ENCODE results near the gene IFIH1. TPM values are rescaled to one million over a fixed set of nuclear protein-coding genes. Genes with fewer than 3 reads are reported as not detected.

IFIH1 gene
- total RNA-seq, 2 donors from 2014 or later = 16.6 to 19.2 TPM

DNA sequence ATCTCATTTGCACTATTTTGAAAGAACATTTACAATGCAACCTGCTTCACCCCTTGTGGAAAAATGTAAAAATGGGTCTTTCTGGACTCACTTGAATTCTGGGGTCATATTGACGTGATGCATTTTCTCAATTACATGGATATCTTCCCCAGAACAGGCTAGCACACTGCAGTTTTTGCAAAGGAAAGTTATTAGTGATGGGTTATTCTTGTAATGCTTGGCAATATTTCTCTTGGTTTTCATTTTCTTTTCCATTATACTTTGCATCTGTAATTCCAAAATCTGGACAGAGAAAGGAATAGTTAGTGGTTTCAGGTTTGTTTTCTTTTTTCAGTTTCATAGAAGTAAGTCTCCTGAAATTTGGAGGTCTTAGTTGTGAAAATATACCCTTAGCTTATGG, 50.5 kb downstream of the IFIH1 start:
- peaks cover 17% of the 10 kb centered on the region for H3K36me3 ChIP-seq
- TF ChIP-seq, protein P1, sequence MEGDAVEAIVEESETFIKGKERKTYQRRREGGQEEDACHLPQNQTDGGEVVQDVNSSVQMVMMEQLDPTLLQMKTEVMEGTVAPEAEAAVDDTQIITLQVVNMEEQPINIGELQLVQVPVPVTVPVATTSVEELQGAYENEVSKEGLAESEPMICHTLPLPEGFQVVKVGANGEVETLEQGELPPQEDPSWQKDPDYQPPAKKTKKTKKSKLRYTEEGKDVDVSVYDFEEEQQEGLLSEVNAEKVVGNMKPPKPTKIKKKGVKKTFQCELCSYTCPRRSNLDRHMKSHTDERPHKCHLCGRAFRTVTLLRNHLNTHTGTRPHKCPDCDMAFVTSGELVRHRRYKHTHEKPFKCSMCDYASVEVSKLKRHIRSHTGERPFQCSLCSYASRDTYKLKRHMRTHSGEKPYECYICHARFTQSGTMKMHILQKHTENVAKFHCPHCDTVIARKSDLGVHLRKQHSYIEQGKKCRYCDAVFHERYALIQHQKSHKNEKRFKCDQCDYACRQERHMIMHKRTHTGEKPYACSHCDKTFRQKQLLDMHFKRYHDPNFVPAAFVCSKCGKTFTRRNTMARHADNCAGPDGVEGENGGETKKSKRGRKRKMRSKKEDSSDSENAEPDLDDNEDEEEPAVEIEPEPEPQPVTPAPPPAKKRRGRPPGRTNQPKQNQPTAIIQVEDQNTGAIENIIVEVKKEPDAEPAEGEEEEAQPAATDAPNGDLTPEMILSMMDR (IDR thresholded peaks at IDR 0.05) = no peak

DNA sequence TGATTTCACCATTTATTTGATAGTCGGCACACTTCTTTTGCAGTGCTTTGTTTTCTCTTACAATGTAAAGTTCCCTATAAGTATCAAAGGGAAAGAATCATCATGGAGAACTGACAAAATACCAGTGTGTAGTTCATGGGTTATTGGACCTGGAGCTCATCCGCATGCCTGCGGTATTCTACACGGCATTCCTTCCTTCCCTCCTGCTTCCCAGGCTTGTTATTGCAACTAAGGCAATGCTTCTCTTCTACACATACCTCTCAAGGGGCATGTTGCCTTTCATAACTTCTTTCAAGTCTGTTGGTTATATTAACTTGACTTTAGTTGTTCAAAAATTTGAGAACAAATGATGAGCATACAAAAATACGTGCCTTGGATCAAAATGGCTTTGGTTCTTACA, 51.0 kb downstream of the IFIH1 start:
- H3K4me1 ChIP-seq (ENCODE audit: control insufficient read depth in 1 of 2, low read depth in 2 of 2) = no peaks in the 10 kb centered on the region
- TF ChIP-seq, protein P1 (IDR thresholded peaks at IDR 0.05) = no peak
- DNase-seq (ENCODE audit: low spot score) = no peak
- no peak for ATAC-seq (ENCODE audit: insufficient number of reproducible peaks, low FRiP score, low read depth)
- H3K36me3 ChIP-seq = peaks cover 17% of the 10 kb centered on the region
- no peaks in the 10 kb centered on the region for H3K9me3 ChIP-seq
- no peak overlapping the region for H3K27ac ChIP-seq
- no peak overlapping the region for H3K4me3 ChIP-seq
- H3K27me3 ChIP-seq (replicated peaks; ENCODE audit: insufficient read depth) = no peaks in the 10 kb centered on the region

More for the DNA sequence above, 50.5 kb downstream of the IFIH1 start:
- H3K4me3 ChIP-seq = no peak overlapping the region
- no peaks in the 10 kb centered on the region for H3K4me1 ChIP-seq (ENCODE audit: control insufficient read depth in 1 of 2, low read depth in 2 of 2)
- H3K9me3 ChIP-seq = no peaks in the 10 kb centered on the region
- no peaks in the 10 kb centered on the region for H3K27me3 ChIP-seq (replicated peaks; ENCODE audit: insufficient read depth)
- ATAC-seq (ENCODE audit: insufficient number of reproducible peaks, low FRiP score, low read depth) (no peak), DNase-seq (ENCODE audit: low spot score) (no peak)
- no peak overlapping the region for H3K27ac ChIP-seq

GRCh38 chr2:162266460-162266760, 52.1 kb downstream of the IFIH1 start:
- ATAC-seq (ENCODE audit: insufficient number of reproducible peaks, low FRiP score, low read depth) = no peak

GRCh38 chr2:162265666-162266459, 52.6 kb downstream of the IFIH1 start:
- TF ChIP-seq, protein P1 (IDR thresholded peaks at IDR 0.05) = no peak
- H3K4me3 ChIP-seq = no peak overlapping the region
- peaks cover 11 to 12% of the 10 kb centered on the region in 2 donors for H3K4me1 ChIP-seq (ENCODE audit: control insufficient read depth in 1 of 2, low read depth in 2 of 2)
- peaks cover 10% of the 10 kb centered on the region for H3K36me3 ChIP-seq
- no peak for ATAC-seq (ENCODE audit: insufficient number of reproducible peaks, low FRiP score, low read depth)
- DNase-seq (ENCODE audit: low spot score) = no peak
- H3K27me3 ChIP-seq (replicated peaks; ENCODE audit: insufficient read depth) = no peaks in the 10 kb centered on the region
- H3K27ac ChIP-seq = no peak overlapping the region
- no peaks in the 10 kb centered on the region for H3K9me3 ChIP-seq

More at GRCh38 chr2:162266460-162266760, 52.1 kb downstream of the IFIH1 start:
- no peak overlapping the region for H3K27ac ChIP-seq
- peaks cover 10% of the 10 kb centered on the region for H3K36me3 ChIP-seq
- TF ChIP-seq, protein P1 (IDR thresholded peaks at IDR 0.05) = no peak
- no peak for DNase-seq (ENCODE audit: low spot score)
- H3K4me3 ChIP-seq = no peak overlapping the region
- no peaks in the 10 kb centered on the region for H3K27me3 ChIP-seq (replicated peaks; ENCODE audit: insufficient read depth)
- peaks cover 5 to 6% of the 10 kb centered on the region in 2 donors for H3K4me1 ChIP-seq (ENCODE audit: control insufficient read depth in 1 of 2, low read depth in 2 of 2)
- H3K9me3 ChIP-seq = no peaks in the 10 kb centered on the region

DNA sequence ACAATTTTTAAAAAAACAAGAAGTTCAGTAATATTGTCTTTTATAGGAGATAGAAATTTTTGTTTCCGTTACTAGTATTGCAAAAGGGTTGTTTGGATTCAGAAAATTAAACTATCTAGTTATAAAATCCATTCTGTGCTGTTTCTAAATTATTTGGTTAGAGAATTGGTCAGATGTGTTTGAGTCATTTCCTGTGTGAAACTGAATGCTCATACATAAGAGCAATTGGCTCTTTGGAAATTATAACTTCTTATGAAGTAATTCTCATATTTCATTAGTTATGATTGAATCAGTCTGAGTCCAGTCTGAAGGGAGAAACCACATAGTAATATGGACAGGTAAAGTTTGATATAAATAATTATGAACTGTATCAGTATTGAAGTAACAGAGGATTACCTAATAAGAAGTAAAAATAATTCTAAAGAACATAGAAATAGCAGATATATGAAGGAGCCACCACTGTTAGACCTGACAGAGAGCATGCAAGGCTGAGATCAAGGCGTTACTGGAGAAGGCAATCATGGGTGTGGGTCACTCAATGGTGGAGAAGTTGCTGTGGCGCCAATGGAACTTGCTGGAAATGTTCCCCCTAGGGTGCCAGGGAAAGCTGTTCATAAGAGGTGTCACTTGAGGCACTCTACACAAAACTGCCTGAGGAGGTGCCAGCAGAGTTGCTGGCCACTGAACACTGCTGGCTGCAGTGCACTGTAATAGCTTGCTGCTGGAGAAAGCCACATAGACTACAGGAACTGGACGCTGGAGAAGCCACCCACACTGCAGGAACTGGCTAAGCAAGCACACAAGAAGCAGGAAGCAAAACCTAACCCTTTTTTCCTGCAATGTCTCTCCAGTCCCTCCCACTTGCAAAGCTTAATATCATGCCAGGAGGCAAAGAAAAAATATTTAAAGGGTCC, 57.2 kb downstream of the IFIH1 start:
- H3K4me3 ChIP-seq = peak overlapping the region; percentile 15
- H3K27ac ChIP-seq = peak overlapping the region; percentile 40 to 55
- peak; percentile 35 for ATAC-seq (ENCODE audit: insufficient number of reproducible peaks, low FRiP score, low read depth)
- DNase-seq (ENCODE audit: low spot score) = no peak
- peaks cover 14 to 22% of the 10 kb centered on the region in 2 donors for H3K4me1 ChIP-seq (ENCODE audit: control insufficient read depth in 1 of 2, low read depth in 2 of 2)
- no peaks in the 10 kb centered on the region for H3K9me3 ChIP-seq
- H3K27me3 ChIP-seq (replicated peaks; ENCODE audit: insufficient read depth) = no peaks in the 10 kb centered on the region
- TF ChIP-seq, protein P1 (IDR thresholded peaks at IDR 0.05) = no peak
- peaks cover 3% of the 10 kb centered on the region for H3K36me3 ChIP-seq
